GM23338 (cell line): ENCODE results near the gene MYO18B. TPM values are rescaled to one million over a fixed set of nuclear protein-coding genes. Genes with fewer than 3 reads are reported as not detected.
A peak's percentile ranks its signal among the peaks of the same experiment; 100 is the strongest.

Source experiments
- ATAC-seq: fragments of 200-7000 bp; cut with Tn5 transposase; 3 replicates; pipeline ENCODE4 v1.9.1; 2020
- DNase-seq: peaks from one replicate; pipeline ENCODE4 v3.0.0-alpha.2; 2015; ENCODE audit warnings: low spot score
- H2AFZ ChIP-seq: fragments of 200-600 bp; sonication (generic); 2 replicates; pipeline ENCODE4 v1.8.0; 2016; ENCODE audit warnings: antibody characterized with exemption, mild to moderate bottlenecking, moderate library complexity
- H3F3A ChIP-seq: fragments of 200-600 bp; sonication (generic); replicated peaks from 2 replicates; pipeline ENCODE4 v1.8.0; 2017; ENCODE audit warnings: antibody characterized with exemption, mixed run types, low read depth
- H3K27ac ChIP-seq: fragments of 200-600 bp; sonication (generic); 2 replicates; pipeline ENCODE4 v1.6.1; 2016; ENCODE audit warnings: low read depth
- H3K27me3 ChIP-seq: fragments of 200-600 bp; sonication (generic); 2 replicates; pipeline ENCODE4 v1.8.0; 2016; ENCODE audit warnings: mild to moderate bottlenecking, mixed run types, moderate library complexity; ENCODE audit not compliant: insufficient read depth
- H3K36me3 ChIP-seq: fragments of 200-600 bp; sonication (generic); 2 replicates; pipeline ENCODE4 v1.8.0; 2016; ENCODE audit warnings: mild to moderate bottlenecking; ENCODE audit not compliant: insufficient read depth
- H3K4me1 ChIP-seq: fragments of 200-600 bp; sonication (generic); 2 replicates; pipeline ENCODE4 v1.8.0; 2016; ENCODE audit warnings: mild to moderate bottlenecking, moderate library complexity; ENCODE audit not compliant: insufficient read depth
- H3K4me2 ChIP-seq: fragments of 200-600 bp; sonication (generic); 2 replicates; pipeline ENCODE4 v1.7.1; 2017; ENCODE audit warnings: mixed run types
- H3K4me3 ChIP-seq: fragments of 200-600 bp; sonication (generic); 2 replicates; pipeline ENCODE4 v1.6.1; 2016; ENCODE audit warnings: mixed run types
- H3K79me2 ChIP-seq: fragments of 200-600 bp; sonication (generic); replicated peaks from 2 replicates; pipeline ENCODE4 v1.8.0; 2017; ENCODE audit warnings: mild to moderate bottlenecking; ENCODE audit not compliant: insufficient read depth
- H3K9me2 ChIP-seq: fragments of 200-600 bp; sonication (generic); 2 replicates; pipeline ENCODE4 v1.8.0; 2017; ENCODE audit not compliant: insufficient read depth
- H4K20me1 ChIP-seq: fragments of 200-600 bp; sonication (generic); replicated peaks from 2 replicates; pipeline ENCODE4 v1.8.0; 2017; ENCODE audit warnings: mild to moderate bottlenecking; ENCODE audit not compliant: insufficient read depth
- H3K27ac Mint-ChIP-seq: 2 replicates; pipeline ENCODE4 v1.8.0; 2020; ENCODE audit warnings: inconsistent platforms, mild to moderate bottlenecking, moderate library complexity, mixed read lengths
- H3K27me3 Mint-ChIP-seq: 3 replicates; pipeline ENCODE4 v1.8.0; 2022; ENCODE audit warnings: low read depth, mild to moderate bottlenecking, moderate library complexity, mixed read lengths, inconsistent platforms; ENCODE audit not compliant: insufficient read depth, poor library complexity
- H3K36me3 Mint-ChIP-seq: 3 replicates; pipeline ENCODE4 v1.8.0; 2021; ENCODE audit warnings: low read depth, mild to moderate bottlenecking, inconsistent platforms, moderate library complexity, mixed read lengths
- H3K4me1 Mint-ChIP-seq: 3 replicates; pipeline ENCODE4 v1.8.0; 2020; ENCODE audit warnings: mild to moderate bottlenecking, inconsistent platforms, mixed read lengths
- H3K4me3 Mint-ChIP-seq: 3 replicates; pipeline ENCODE4 v1.8.0; 2021; ENCODE audit warnings: moderate library complexity, mild to moderate bottlenecking, inconsistent platforms, mixed read lengths
- H3K9me3 Mint-ChIP-seq: 3 replicates; pipeline ENCODE4 v1.8.0; 2020; ENCODE audit warnings: moderate library complexity, mild to moderate bottlenecking, inconsistent platforms, mixed read lengths
- CREB1 ChIP-seq: fragments of 250-450 bp; sonication (Bioruptor Pico); IDR thresholded peaks from 2 replicates; pipeline ENCODE4 v1.5.0; 2020; ENCODE audit warnings: low read depth, mild to moderate bottlenecking, moderate library complexity
- EZH2 ChIP-seq: fragments of 200-600 bp; sonication (generic); IDR thresholded peaks from one replicate; pipeline ENCODE4 v1.8.0; 2017; ENCODE audit warnings: antibody characterized with exemption, mild to moderate bottlenecking, low read depth; ENCODE audit not compliant: unreplicated experiment
- EZH2phosphoT487 ChIP-seq: fragments of 200-600 bp; sonication (generic); IDR thresholded peaks from one replicate; pipeline ENCODE4 v1.8.1; 2018; ENCODE audit warnings: antibody characterized with exemption; ENCODE audit not compliant: unreplicated experiment
- JUNB ChIP-seq: IDR thresholded peaks from one replicate; pipeline ENCODE4 v1.6.1; 2016; ENCODE audit warnings: antibody characterized with exemption; ENCODE audit not compliant: unreplicated experiment
- NANOG ChIP-seq: IDR thresholded peaks from 2 replicates; pipeline ENCODE4 v1.6.1; 2016; ENCODE audit warnings: antibody characterized with exemption, borderline replicate concordance
- POLR2AphosphoS5 ChIP-seq: IDR thresholded peaks from 2 replicates; pipeline ENCODE4 v1.6.1; 2016; ENCODE audit warnings: antibody characterized with exemption, low read depth
- STAT1 ChIP-seq: IDR thresholded peaks from one replicate; pipeline ENCODE4 v1.6.1; 2016; ENCODE audit warnings: antibody characterized with exemption; ENCODE audit not compliant: unreplicated experiment
- ZNF114 ChIP-seq: fragments of 250-450 bp; sonication (Bioruptor Pico); IDR thresholded peaks from 2 replicates; pipeline ENCODE4 v1.5.0; 2020; ENCODE audit warnings: mild to moderate bottlenecking, moderate library complexity
- ZNF331 ChIP-seq: fragments of 250-450 bp; sonication (Bioruptor Pico); IDR thresholded peaks from 2 replicates; pipeline ENCODE4 v1.5.0; 2020; ENCODE audit warnings: low read depth, mild to moderate bottlenecking, moderate library complexity
- polyA plus RNA-seq: library from polyadenylated mRNA; unstranded; fragments of >200 nt; fragmentation: Nextera tagmentation; extraction: Ambion mirVana; gene quantifications from 2 replicates; pipeline ENCODE4 v1.2.1, GENCODE V29; 2016
- total RNA-seq: library from RNA; depleted of rRNA; stranded (reverse); fragments of >200 nt; shearing (Covaris generic); gene quantifications from 2 replicates; pipeline ENCODE4 v1.2.3, GENCODE V29; 2014
- TF ChIP-seq, protein P1 (sequence below): IDR thresholded peaks from 2 replicates; pipeline ENCODE4 v1.6.1; 2016; ENCODE audit warnings: antibody characterized with exemption
- TF ChIP-seq, protein P2 (sequence below): fragments of 250-450 bp; sonication (Bioruptor Pico); IDR thresholded peaks from 2 replicates; pipeline ENCODE4 v1.5.0; 2020; ENCODE audit warnings: mild to moderate bottlenecking, moderate library complexity
- TF ChIP-seq, protein P3 (sequence below), 2 experiments: fragments of 200-600 bp in 1 of 2; sonication (generic) in 1 of 2; conservative IDR thresholded peaks; 2 replicates each; pipeline versions ENCODE4 v1.5.1 to v1.6.1; 2016 to 2017; ENCODE audit warnings: antibody characterized with exemption in 2 of 2, low read depth in 2 of 2, mild to moderate bottlenecking in 2 of 2, moderate library complexity in 1 of 2
- TF ChIP-seq, protein P4 (sequence below): IDR thresholded peaks from one replicate; pipeline ENCODE4 v1.6.1; 2018; ENCODE audit warnings: antibody characterized with exemption; ENCODE audit not compliant: unreplicated experiment

MYO18B gene
- total and polyA plus RNA-seq, 2 experiments from 2014 or later: 0.36 to 0.45 TPM

DNA sequence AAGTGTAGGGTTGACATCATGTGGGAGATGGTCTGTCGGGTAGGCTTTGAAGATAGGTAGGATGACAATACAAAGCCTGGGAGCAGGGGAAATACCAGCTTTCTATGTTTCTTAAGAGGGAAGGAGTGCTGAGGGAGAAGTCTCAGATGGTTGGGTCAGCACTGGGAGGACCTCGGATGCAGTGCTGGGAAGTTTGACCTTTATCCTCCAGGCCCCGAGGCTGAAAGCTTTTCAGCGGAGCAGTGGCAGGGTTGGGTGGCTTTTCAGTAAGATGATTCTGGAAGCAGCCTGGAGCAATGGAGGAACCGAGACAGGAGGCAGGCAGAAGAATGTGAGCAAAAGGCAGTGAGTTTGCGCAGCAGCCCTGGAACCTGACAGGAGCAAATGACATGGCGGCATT, 43.5 kb upstream of the MYO18B start:
- Histone ChIP-seq H4K20me1 (peaks cover 6% of the 10 kb centered on the region; the same call in 1 of the 2 replicates), H3K9me2 (no peaks in the 10 kb centered on the region), H3F3A (no peaks in the 10 kb centered on the region), H3K4me3 (no peak overlapping the region), H3K27ac (no peak overlapping the region), H2AFZ (no peak overlapping the region), H3K4me1 (no peaks in the 10 kb centered on the region), H3K36me3 (no peaks in the 10 kb centered on the region; the same call in 1 of the 2 replicates), H3K4me2 (no peak overlapping the region), H3K79me2 (no peaks in the 10 kb centered on the region), H3K27me3 (no peaks in the 10 kb centered on the region)
- peaks cover 6% of the 10 kb centered on the region for H3K27me3 Mint-ChIP-seq
- TF ChIP-seq ZNF114 (CRISPR knock-in tag) (no peak), POLR2AphosphoS5 (no peak), JUNB (no peak), NANOG (no peak), EZH2phosphoT487 (no peak), EZH2 (no peak), ZNF331 (CRISPR knock-in tag) (no peak), CREB1 (CRISPR knock-in tag) (no peak), STAT1 (no peak)
- TF ChIP-seq, protein P1, sequence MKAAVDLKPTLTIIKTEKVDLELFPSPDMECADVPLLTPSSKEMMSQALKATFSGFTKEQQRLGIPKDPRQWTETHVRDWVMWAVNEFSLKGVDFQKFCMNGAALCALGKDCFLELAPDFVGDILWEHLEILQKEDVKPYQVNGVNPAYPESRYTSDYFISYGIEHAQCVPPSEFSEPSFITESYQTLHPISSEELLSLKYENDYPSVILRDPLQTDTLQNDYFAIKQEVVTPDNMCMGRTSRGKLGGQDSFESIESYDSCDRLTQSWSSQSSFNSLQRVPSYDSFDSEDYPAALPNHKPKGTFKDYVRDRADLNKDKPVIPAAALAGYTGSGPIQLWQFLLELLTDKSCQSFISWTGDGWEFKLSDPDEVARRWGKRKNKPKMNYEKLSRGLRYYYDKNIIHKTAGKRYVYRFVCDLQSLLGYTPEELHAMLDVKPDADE: no peak
- TF ChIP-seq, protein P2, sequence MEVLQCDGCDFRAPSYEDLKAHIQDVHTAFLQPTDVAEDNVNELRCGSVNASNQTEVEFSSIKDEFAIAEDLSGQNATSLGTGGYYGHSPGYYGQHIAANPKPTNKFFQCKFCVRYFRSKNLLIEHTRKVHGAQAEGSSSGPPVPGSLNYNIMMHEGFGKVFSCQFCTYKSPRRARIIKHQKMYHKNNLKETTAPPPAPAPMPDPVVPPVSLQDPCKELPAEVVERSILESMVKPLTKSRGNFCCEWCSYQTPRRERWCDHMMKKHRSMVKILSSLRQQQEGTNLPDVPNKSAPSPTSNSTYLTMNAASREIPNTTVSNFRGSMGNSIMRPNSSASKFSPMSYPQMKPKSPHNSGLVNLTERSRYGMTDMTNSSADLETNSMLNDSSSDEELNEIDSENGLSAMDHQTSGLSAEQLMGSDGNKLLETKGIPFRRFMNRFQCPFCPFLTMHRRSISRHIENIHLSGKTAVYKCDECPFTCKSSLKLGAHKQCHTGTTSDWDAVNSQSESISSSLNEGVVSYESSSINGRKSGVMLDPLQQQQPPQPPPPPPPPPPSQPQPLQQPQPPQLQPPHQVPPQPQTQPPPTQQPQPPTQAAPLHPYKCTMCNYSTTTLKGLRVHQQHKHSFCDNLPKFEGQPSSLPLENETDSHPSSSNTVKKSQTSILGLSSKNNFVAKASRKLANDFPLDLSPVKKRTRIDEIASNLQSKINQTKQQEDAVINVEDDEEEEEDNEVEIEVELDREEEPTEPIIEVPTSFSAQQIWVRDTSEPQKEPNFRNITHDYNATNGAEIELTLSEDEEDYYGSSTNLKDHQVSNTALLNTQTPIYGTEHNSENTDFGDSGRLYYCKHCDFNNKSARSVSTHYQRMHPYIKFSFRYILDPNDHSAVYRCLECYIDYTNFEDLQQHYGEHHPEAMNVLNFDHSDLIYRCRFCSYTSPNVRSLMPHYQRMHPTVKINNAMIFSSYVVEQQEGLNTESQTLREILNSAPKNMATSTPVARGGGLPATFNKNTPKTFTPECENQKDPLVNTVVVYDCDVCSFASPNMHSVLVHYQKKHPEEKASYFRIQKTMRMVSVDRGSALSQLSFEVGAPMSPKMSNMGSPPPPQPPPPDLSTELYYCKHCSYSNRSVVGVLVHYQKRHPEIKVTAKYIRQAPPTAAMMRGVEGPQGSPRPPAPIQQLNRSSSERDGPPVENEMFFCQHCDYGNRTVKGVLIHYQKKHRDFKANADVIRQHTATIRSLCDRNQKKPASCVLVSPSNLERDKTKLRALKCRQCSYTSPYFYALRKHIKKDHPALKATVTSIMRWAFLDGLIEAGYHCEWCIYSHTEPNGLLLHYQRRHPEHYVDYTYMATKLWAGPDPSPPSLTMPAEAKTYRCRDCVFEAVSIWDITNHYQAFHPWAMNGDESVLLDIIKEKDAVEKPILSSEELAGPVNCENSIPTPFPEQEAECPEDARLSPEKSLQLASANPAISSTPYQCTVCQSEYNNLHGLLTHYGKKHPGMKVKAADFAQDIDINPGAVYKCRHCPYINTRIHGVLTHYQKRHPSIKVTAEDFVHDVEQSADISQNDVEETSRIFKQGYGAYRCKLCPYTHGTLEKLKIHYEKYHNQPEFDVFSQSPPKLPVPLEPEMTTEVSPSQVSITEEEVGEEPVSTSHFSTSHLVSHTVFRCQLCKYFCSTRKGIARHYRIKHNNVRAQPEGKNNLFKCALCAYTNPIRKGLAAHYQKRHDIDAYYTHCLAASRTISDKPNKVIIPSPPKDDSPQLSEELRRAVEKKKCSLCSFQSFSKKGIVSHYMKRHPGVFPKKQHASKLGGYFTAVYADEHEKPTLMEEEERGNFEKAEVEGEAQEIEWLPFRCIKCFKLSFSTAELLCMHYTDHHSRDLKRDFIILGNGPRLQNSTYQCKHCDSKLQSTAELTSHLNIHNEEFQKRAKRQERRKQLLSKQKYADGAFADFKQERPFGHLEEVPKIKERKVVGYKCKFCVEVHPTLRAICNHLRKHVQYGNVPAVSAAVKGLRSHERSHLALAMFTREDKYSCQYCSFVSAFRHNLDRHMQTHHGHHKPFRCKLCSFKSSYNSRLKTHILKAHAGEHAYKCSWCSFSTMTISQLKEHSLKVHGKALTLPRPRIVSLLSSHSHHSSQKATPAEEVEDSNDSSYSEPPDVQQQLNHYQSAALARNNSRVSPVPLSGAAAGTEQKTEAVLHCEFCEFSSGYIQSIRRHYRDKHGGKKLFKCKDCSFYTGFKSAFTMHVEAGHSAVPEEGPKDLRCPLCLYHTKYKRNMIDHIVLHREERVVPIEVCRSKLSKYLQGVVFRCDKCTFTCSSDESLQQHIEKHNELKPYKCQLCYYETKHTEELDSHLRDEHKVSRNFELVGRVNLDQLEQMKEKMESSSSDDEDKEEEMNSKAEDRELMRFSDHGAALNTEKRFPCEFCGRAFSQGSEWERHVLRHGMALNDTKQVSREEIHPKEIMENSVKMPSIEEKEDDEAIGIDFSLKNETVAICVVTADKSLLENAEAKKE: no peak
- TF ChIP-seq, protein P3, sequence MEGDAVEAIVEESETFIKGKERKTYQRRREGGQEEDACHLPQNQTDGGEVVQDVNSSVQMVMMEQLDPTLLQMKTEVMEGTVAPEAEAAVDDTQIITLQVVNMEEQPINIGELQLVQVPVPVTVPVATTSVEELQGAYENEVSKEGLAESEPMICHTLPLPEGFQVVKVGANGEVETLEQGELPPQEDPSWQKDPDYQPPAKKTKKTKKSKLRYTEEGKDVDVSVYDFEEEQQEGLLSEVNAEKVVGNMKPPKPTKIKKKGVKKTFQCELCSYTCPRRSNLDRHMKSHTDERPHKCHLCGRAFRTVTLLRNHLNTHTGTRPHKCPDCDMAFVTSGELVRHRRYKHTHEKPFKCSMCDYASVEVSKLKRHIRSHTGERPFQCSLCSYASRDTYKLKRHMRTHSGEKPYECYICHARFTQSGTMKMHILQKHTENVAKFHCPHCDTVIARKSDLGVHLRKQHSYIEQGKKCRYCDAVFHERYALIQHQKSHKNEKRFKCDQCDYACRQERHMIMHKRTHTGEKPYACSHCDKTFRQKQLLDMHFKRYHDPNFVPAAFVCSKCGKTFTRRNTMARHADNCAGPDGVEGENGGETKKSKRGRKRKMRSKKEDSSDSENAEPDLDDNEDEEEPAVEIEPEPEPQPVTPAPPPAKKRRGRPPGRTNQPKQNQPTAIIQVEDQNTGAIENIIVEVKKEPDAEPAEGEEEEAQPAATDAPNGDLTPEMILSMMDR (conservative IDR thresholded peaks at IDR 0.05; ENCODE audit: low read depth in 2 of 2): no peak
- TF ChIP-seq, protein P4, sequence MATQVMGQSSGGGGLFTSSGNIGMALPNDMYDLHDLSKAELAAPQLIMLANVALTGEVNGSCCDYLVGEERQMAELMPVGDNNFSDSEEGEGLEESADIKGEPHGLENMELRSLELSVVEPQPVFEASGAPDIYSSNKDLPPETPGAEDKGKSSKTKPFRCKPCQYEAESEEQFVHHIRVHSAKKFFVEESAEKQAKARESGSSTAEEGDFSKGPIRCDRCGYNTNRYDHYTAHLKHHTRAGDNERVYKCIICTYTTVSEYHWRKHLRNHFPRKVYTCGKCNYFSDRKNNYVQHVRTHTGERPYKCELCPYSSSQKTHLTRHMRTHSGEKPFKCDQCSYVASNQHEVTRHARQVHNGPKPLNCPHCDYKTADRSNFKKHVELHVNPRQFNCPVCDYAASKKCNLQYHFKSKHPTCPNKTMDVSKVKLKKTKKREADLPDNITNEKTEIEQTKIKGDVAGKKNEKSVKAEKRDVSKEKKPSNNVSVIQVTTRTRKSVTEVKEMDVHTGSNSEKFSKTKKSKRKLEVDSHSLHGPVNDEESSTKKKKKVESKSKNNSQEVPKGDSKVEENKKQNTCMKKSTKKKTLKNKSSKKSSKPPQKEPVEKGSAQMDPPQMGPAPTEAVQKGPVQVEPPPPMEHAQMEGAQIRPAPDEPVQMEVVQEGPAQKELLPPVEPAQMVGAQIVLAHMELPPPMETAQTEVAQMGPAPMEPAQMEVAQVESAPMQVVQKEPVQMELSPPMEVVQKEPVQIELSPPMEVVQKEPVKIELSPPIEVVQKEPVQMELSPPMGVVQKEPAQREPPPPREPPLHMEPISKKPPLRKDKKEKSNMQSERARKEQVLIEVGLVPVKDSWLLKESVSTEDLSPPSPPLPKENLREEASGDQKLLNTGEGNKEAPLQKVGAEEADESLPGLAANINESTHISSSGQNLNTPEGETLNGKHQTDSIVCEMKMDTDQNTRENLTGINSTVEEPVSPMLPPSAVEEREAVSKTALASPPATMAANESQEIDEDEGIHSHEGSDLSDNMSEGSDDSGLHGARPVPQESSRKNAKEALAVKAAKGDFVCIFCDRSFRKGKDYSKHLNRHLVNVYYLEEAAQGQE: no peak
- H3K4me1 Mint-ChIP-seq: peaks cover 4% of the 10 kb centered on the region; the same call in 2 of the 3 replicates
- DNase-seq (no peak), ATAC-seq (no peak)
- H3K36me3 Mint-ChIP-seq: peaks cover 10% of the 10 kb centered on the region
- no peaks in the 10 kb centered on the region for H3K9me3 Mint-ChIP-seq
- H3K4me3 Mint-ChIP-seq: no peak overlapping the region
- H3K27ac Mint-ChIP-seq: peak overlapping the region; percentile 27; the same call in 1 of the 2 replicates
